Measurements from ENCODE around the gene METTL24. TPM values are rescaled to one million over a fixed set of nuclear protein-coding genes. Genes with fewer than 3 reads are reported as not detected.

The METTL24 gene
- total RNA-seq, 2 donors from 2014 or later, result not detected

DNA sequence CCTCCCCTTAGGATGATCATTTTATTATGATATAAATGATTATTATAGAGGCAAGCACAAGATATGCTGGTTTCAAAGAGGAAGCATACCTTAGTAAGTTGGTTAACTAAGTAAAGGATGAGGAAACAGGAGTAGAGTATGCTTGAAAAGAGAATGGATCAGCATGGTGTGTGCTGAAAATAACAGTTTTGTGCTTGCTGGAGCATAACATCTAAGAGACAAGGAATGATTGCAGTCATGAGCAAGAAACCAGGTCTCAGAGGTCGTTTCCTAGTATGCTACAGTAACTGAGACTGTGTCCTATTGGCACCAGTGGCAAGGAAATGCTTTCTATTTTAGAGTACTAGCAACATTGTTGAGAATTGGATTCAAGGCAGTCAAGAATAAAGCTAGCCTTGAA lies 143.8 kb downstream of the METTL24 start:
- Mint-ChIP-seq H3K4me3 (no peak overlapping the region), H3K9me3 (no peaks in the 10 kb centered on the region), H3K36me3 (ENCODE audit: low read depth) (peaks cover 91% of the 10 kb centered on the region), H3K27ac (no peak overlapping the region), H3K4me1 (no peaks in the 10 kb centered on the region), H3K27me3 (no peaks in the 10 kb centered on the region)
- no peak for ATAC-seq (replicated peaks)

DNA sequence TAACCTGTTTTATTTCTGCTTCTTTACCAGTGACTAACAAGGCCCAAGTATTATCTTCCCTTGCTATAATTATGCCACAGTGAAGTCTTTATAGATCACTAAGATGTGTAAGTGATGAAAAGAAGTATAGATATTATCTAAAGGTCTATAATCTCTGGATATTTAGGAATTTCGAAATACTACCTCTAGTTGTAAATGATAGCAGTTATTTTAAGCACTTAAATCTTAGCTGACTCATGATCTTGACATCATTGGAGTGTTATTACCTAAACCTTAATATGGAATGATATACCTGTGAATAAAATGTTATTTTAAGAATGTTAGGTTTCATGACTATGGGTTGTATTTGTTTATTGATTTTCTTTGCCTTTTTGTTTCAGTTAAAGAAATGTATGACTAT lies 146.4 kb downstream of the METTL24 start:
- H3K27me3 Mint-ChIP-seq, result no peaks in the 10 kb centered on the region
- ATAC-seq (replicated peaks), result no peak
- H3K4me3 Mint-ChIP-seq, result no peak overlapping the region
- peaks cover 93% of the 10 kb centered on the region for H3K36me3 Mint-ChIP-seq (ENCODE audit: low read depth)
- no peak overlapping the region for H3K27ac Mint-ChIP-seq
- H3K4me1 Mint-ChIP-seq, result no peaks in the 10 kb centered on the region
- no peaks in the 10 kb centered on the region for H3K9me3 Mint-ChIP-seq

DNA sequence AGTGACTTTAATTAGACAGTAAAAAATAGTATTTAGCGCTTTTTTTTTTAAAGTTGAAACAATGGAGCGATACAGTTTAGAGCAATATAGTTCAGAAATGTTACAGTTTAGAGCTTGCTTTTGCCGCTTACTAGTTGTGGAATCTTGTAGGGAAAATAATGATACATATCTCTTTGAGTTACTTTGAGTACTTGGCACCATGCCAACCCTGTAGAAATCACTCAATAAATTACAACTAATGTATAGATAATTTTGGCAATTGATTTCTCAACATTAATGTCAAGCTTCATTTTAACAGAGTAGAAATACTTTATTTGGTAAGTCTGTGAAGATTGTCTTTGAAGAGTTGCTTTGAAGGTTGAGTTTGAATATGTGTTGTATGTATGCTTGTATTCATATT lies 150.5 kb downstream of the METTL24 start:
- Mint-ChIP-seq H3K27ac (no peak overlapping the region), H3K36me3 (ENCODE audit: low read depth) (peaks cover 71% of the 10 kb centered on the region), H3K27me3 (no peaks in the 10 kb centered on the region), H3K9me3 (no peaks in the 10 kb centered on the region), H3K4me3 (no peak overlapping the region), H3K4me1 (no peaks in the 10 kb centered on the region)
- no peak for ATAC-seq (replicated peaks)

DNA sequence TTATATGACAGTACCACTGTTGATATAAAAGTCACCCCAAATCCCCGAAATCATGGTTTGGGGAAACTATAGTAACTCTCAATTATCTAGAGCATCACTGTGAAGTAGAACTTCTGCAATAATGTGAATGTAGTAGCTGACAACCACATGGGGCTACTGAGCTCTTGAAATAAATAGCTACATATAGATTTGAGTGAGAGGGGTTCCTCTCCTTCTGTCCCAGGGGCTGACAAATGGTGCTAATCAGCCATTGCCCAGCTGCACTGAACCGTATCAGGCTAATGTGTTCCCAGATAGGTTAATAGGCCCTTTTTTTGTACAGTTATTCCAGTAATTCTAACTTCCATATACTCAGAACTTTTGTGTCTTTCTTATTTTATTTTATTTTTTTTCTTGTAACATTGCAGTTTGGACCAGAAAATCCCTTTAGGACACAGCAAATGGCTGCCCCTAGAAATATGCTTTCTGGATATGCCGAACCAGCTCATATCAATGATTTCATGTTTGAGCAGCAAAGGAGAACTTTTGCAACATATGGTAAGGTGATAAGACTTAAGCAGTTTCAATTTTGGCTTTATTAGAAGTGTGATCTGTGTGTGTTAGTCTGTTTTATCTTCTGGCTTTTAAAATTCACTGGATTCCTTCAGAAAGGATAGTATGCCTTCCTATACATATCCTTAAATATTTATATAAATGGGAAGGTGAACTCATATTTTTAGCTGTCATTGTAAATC lies 156.8 kb downstream of the METTL24 start:
- no peaks in the 10 kb centered on the region for H3K4me1 Mint-ChIP-seq
- ATAC-seq (replicated peaks), result no peak
- H3K27me3 Mint-ChIP-seq, result no peaks in the 10 kb centered on the region
- H3K4me3 Mint-ChIP-seq, result no peak overlapping the region
- H3K9me3 Mint-ChIP-seq, result no peaks in the 10 kb centered on the region
- no peak overlapping the region for H3K27ac Mint-ChIP-seq
- H3K36me3 Mint-ChIP-seq (ENCODE audit: low read depth), result peaks cover 31% of the 10 kb centered on the region

DNA sequence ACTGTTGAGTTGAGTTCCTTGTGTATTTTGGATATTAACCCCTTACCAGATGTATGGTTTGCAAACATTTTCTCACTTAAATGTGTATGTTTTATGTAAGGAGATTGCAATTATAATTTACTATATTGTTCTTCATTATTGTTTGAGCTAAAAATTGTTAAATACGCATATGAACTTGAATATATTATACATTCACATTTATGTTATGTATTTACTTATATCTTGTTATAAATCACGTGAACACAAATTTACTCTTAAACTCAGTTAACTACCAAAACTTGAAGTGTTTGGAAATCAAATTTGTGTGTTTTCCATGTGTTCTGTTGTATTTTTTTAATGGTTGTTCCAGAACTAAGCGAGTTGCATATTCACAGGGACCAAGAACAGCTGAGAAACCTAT lies 159.6 kb downstream of the METTL24 start:
- Mint-ChIP-seq H3K36me3 (ENCODE audit: low read depth) (peaks cover 43% of the 10 kb centered on the region), H3K4me3 (no peak overlapping the region), H3K27me3 (no peaks in the 10 kb centered on the region), H3K27ac (no peak overlapping the region), H3K9me3 (no peaks in the 10 kb centered on the region), H3K4me1 (no peaks in the 10 kb centered on the region)
- ATAC-seq (replicated peaks), result no peak

DNA sequence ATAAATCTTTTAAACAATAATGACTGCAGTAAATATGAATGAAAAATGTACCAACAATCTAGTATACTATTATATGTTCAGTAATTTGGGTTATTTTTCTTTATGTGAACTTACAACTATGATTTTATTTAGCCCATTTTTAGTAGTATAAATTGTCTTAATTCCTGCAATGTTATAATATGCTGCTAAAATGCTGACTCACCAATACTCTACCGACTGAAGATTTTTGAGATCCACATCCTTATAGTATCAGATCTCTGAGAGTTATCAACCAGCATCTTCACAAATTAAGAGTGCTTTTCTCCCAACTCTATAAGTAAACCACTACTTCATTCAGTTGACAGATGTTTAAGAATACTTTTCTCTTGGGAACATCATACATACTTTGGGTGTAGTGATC lies 161.3 kb downstream of the METTL24 start:
- Mint-ChIP-seq H3K27me3 (no peaks in the 10 kb centered on the region), H3K36me3 (ENCODE audit: low read depth) (peaks cover 40% of the 10 kb centered on the region), H3K9me3 (no peaks in the 10 kb centered on the region), H3K27ac (no peak overlapping the region), H3K4me3 (no peak overlapping the region), H3K4me1 (no peaks in the 10 kb centered on the region)
- no peak for ATAC-seq (replicated peaks)

DNA sequence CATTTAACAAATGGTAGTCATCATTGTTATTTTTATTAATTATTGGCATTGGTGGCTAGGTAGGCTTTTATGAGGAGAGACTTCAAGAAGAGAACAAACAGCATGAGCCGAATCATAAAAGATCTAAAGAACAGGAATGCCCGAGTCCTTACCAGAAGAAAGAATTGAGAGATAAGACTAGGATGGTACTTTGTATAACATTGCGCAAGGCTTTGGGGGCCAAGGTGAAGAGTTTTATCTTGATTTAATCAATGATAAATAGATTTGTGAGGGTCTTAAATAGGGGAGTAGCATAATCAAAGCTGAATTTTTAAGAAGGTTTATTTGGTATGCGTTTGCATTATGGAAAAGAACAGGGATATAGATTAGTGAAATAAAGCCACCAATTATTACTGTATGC lies 162.5 kb downstream of the METTL24 start:
- no peak for ATAC-seq (replicated peaks)
- Mint-ChIP-seq H3K27ac (no peak overlapping the region), H3K4me3 (no peak overlapping the region), H3K27me3 (no peaks in the 10 kb centered on the region), H3K4me1 (no peaks in the 10 kb centered on the region), H3K9me3 (no peaks in the 10 kb centered on the region), H3K36me3 (ENCODE audit: low read depth) (peaks cover 39% of the 10 kb centered on the region)

Other genes starting within 250 kb of the METTL24 start
- gene WASF1, start 178.7 kb downstream of the METTL24 start, total RNA-seq, result 10 to 100 TPM in 1 of 2 donors, 1 to 10 TPM in 1; 3.1 to 10.6 TPM
- gene CDC40, start 177.9 kb downstream of the METTL24 start, total RNA-seq, result 10 to 100 TPM; 27.1 to 30.4 TPM
- not detected for gene DDO, start 57.2 kb upstream of the METTL24 start, total RNA-seq
- gene SLC22A16, start 118.3 kb upstream of the METTL24 start, total RNA-seq, result not detected